ENCODE measurements around the gene RASL11A. TPM values are rescaled to one million over a fixed set of nuclear protein-coding genes. Genes with fewer than 3 reads are reported as not detected.
"Not testable (repeated sequence)": the region's sequence is repeated elsewhere in the genome, so short reads cannot be mapped to it uniquely, and the experiment has no call there.

The RASL11A gene
- total RNA-seq, 1 donor from 2014 or later: 5.7 TPM

GRCh38 chr13:27309401-27309958, 38.9 kb downstream of the RASL11A start:
- Histone ChIP-seq H3K36me3 (ENCODE audit: control insufficient read depth in 3 of 3, insufficient read depth in 3 of 3, low read length in 3 of 3) (no peaks in the 10 kb centered on the region), H3K4me1 (ENCODE audit: control insufficient read depth in 3 of 3, insufficient read depth in 3 of 3, low read length in 3 of 3) (no peaks in the 10 kb centered on the region), H3K9me3 (ENCODE audit: control insufficient read depth in 3 of 3, low read length in 3 of 3) (no peaks in the 10 kb centered on the region), H3K27me3 (ENCODE audit: control insufficient read depth in 3 of 3, insufficient read depth in 3 of 3, low read length in 3 of 3) (no peaks in the 10 kb centered on the region), H3K9ac (ENCODE audit: low read depth in 1 of 3, low read length in 3 of 3) (no peak overlapping the region), H3K4me3 (ENCODE audit: low read length in 3 of 3) (no peak overlapping the region), H3K27ac (ENCODE audit: low read depth, low read length) (no peak overlapping the region)

DNA sequence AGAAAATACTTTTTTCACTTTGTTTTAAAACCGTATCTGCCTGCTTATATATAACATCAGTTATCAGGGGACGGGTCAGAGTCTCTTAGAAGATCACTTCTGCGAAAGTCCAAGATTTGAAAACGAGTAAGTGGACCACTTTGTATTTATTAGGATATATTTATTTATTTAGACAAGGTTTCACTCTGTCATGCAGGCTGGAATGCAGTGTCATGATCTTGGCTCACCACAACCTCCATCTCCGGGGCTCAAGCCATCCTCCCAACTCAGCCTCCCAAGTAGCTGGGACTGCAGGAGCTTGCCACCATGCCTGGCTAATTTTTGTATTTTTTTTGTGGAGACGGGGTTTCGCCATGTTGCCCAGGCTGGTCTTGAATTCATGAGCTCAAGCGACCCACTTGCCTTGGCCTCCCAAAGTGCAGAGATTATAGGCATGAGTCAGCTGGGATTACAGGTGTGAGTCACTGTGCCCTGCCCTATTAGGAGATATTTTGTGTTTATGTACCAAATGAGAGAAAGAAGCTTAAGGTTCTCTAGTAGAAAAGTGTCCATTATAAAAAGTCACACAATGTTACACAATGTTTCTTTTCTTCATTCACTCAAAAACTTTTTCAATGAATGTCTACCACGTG, 39.5 kb downstream of the RASL11A start:
- Histone ChIP-seq H3K9ac (ENCODE audit: low read depth in 1 of 3, low read length in 3 of 3) (no peak overlapping the region), H3K27me3 (ENCODE audit: control insufficient read depth in 3 of 3, insufficient read depth in 3 of 3, low read length in 3 of 3) (no peaks in the 10 kb centered on the region), H3K4me3 (ENCODE audit: low read length in 3 of 3) (no peak overlapping the region), H3K36me3 (ENCODE audit: control insufficient read depth in 3 of 3, insufficient read depth in 3 of 3, low read length in 3 of 3) (no peaks in the 10 kb centered on the region), H3K9me3 (ENCODE audit: control insufficient read depth in 3 of 3, low read length in 3 of 3) (no peaks in the 10 kb centered on the region), H3K27ac (ENCODE audit: low read depth, low read length) (no peak overlapping the region), H3K4me1 (ENCODE audit: control insufficient read depth in 3 of 3, insufficient read depth in 3 of 3, low read length in 3 of 3) (no peaks in the 10 kb centered on the region)

DNA sequence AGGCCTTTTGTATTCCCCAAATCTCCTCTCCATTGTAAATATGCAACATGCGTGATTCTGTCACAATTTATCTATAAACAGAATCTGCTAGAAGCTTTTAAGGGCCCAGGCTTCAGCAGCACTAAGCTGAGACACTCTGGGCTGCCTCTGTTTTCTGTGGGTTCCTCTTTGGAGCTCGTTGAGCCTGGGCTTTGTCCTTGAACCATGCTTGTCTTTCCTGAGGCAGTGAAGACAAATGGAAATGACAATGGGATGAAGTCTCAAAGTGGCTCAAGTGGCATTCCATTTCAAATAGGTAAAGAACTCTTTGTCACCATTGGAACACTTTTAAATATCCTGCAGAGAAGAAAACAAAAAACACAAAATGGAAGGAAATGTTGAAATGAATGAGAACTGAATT, 40.3 kb downstream of the RASL11A start:
- H3K36me3 ChIP-seq (ENCODE audit: control insufficient read depth in 3 of 3, insufficient read depth in 3 of 3, low read length in 3 of 3): no peaks in the 10 kb centered on the region
- H3K9ac ChIP-seq (ENCODE audit: low read depth in 1 of 3, low read length in 3 of 3): no peak overlapping the region
- H3K27me3 ChIP-seq (ENCODE audit: control insufficient read depth in 3 of 3, insufficient read depth in 3 of 3, low read length in 3 of 3): no peaks in the 10 kb centered on the region
- no peak overlapping the region for H3K27ac ChIP-seq (ENCODE audit: low read depth, low read length)
- H3K9me3 ChIP-seq (ENCODE audit: control insufficient read depth in 3 of 3, low read length in 3 of 3): no peaks in the 10 kb centered on the region
- H3K4me1 ChIP-seq (ENCODE audit: control insufficient read depth in 3 of 3, insufficient read depth in 3 of 3, low read length in 3 of 3): no peaks in the 10 kb centered on the region
- H3K4me3 ChIP-seq (ENCODE audit: low read length in 3 of 3): no peak overlapping the region

- Histone ChIP-seq H3K27ac (ENCODE audit: low read depth, low read length) (no peak overlapping the region), H3K36me3 (ENCODE audit: control insufficient read depth in 3 of 3, insufficient read depth in 3 of 3, low read length in 3 of 3) (no peaks in the 10 kb centered on the region), H3K9ac (ENCODE audit: low read depth in 1 of 3, low read length in 3 of 3) (no peak overlapping the region), H3K27me3 (ENCODE audit: control insufficient read depth in 3 of 3, insufficient read depth in 3 of 3, low read length in 3 of 3) (peaks cover 0 to 2% (median 0%) of the 10 kb centered on the region in 3 donors), H3K4me1 (ENCODE audit: control insufficient read depth in 3 of 3, insufficient read depth in 3 of 3, low read length in 3 of 3) (no peaks in the 10 kb centered on the region), H3K9me3 (ENCODE audit: control insufficient read depth in 3 of 3, low read length in 3 of 3) (no peaks in the 10 kb centered on the region), H3K4me3 (ENCODE audit: low read length in 3 of 3) (no peak overlapping the region)
Observed at GRCh38 chr13:27311518-27312210, 41.0 kb downstream of the RASL11A start.

- H3K4me3 ChIP-seq (ENCODE audit: low read length in 3 of 3): no peak overlapping the region
Observed at GRCh38 chr13:27313770-27314169, 43.1 kb downstream of the RASL11A start.

GRCh38 chr13:27319404-27319803, 48.8 kb downstream of the RASL11A start:
- Histone ChIP-seq H3K9me3 (ENCODE audit: control insufficient read depth in 3 of 3, low read length in 3 of 3) (no peaks in the 10 kb centered on the region), H3K9ac (ENCODE audit: low read depth in 1 of 3, low read length in 3 of 3) (no peak overlapping the region), H3K4me3 (ENCODE audit: low read length in 3 of 3) (no peak overlapping the region), H3K36me3 (ENCODE audit: control insufficient read depth in 3 of 3, insufficient read depth in 3 of 3, low read length in 3 of 3) (no peaks in the 10 kb centered on the region), H3K27me3 (ENCODE audit: control insufficient read depth in 3 of 3, insufficient read depth in 3 of 3, low read length in 3 of 3) (peaks cover 0 to 6% (median 5%) of the 10 kb centered on the region in 3 donors), H3K4me1 (ENCODE audit: control insufficient read depth in 3 of 3, insufficient read depth in 3 of 3, low read length in 3 of 3) (no peaks in the 10 kb centered on the region), H3K27ac (ENCODE audit: low read depth, low read length) (no peak overlapping the region)

More at GRCh38 chr13:27313770-27314169, 43.1 kb downstream of the RASL11A start:
- Histone ChIP-seq H3K9ac (ENCODE audit: low read depth in 1 of 3, low read length in 3 of 3) (no peak overlapping the region), H3K4me1 (ENCODE audit: control insufficient read depth in 3 of 3, insufficient read depth in 3 of 3, low read length in 3 of 3) (no peaks in the 10 kb centered on the region), H3K9me3 (ENCODE audit: control insufficient read depth in 3 of 3, low read length in 3 of 3) (no peaks in the 10 kb centered on the region), H3K27ac (ENCODE audit: low read depth, low read length) (no peak overlapping the region), H3K36me3 (ENCODE audit: control insufficient read depth in 3 of 3, insufficient read depth in 3 of 3, low read length in 3 of 3) (no peaks in the 10 kb centered on the region), H3K27me3 (ENCODE audit: control insufficient read depth in 3 of 3, insufficient read depth in 3 of 3, low read length in 3 of 3) (peaks cover 0 to 5% (median 0%) of the 10 kb centered on the region in 3 donors)

DNA sequence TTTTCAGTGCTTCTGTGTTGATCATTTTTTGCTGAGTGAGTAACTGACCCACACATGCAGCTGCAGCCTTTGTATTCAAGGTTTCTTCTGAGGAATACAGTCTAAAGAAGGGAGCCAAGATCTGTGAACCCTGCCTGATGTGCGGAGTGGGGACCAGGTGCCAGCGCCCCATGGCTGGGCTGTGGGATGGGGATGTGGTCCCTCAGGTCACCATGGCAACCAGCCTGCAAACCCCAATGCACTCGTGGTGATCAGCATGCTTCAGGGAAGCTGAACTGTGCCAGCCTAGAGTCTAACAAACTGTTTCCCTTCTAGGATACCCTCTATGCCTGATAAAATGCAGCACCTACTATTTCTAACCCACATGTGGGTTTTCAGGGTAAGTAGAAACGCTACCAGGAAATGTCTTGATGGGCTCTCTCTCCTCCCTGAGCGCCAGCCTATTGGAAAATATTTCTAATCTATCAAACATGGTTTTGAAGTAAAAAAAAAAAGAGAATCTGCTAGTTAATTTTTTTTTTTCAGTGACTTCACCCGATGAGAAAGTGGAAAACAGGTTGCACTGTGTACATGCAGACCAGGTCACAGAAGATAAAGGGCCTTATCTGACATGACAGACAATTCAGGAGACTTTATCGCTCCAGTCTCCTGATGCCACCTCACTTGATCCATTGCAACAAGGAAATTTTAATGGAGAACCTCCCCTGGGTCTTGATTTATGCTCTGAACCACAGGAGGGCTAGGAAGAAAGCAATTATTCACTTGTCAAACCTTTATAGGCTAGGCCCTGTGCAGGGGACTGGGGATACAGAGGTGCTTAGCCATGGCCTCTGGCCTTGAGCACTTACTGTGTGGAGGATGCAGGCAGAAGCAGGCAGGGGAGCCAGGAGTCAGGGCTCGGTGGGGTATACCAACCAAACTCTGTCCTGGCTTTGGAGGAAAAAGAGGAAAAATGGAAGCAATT, 51.1 kb downstream of the RASL11A start:
- no peaks in the 10 kb centered on the region for H3K36me3 ChIP-seq (ENCODE audit: control insufficient read depth in 3 of 3, insufficient read depth in 3 of 3, low read length in 3 of 3)
- H3K27ac ChIP-seq (ENCODE audit: low read depth, low read length): no peak overlapping the region
- H3K27me3 ChIP-seq (ENCODE audit: control insufficient read depth in 3 of 3, insufficient read depth in 3 of 3, low read length in 3 of 3): peaks cover 0 to 6% (median 2%) of the 10 kb centered on the region in 3 donors
- no peak overlapping the region for H3K9ac ChIP-seq (ENCODE audit: low read depth in 1 of 3, low read length in 3 of 3)
- H3K4me1 ChIP-seq (ENCODE audit: control insufficient read depth in 3 of 3, insufficient read depth in 3 of 3, low read length in 3 of 3): no peaks in the 10 kb centered on the region
- no peaks in the 10 kb centered on the region for H3K9me3 ChIP-seq (ENCODE audit: control insufficient read depth in 3 of 3, low read length in 3 of 3)
- no peak overlapping the region for H3K4me3 ChIP-seq (ENCODE audit: low read length in 3 of 3)

DNA sequence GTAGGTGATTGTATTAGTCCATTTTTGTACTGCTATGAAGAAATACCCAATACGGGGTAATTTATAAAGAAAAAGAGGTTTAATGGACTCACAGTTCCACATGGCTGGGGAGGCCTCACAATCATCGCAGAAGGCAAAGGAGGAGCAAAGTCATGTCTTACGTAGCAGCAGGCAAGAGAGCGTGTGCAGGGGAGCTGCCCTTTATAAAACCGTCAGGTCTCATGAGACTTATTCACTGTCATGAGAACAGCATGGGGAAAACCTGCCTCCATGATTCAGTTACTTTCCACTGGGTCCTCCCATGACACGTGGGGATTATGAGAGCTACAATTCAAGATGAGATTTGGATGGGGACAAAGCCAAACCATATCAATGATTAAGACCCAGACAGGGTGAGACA, 51.8 kb downstream of the RASL11A start:
- not testable (repeated sequence) for H3K27me3 ChIP-seq (ENCODE audit: control insufficient read depth in 3 of 3, insufficient read depth in 3 of 3, low read length in 3 of 3); H3K4me1 ChIP-seq (ENCODE audit: control insufficient read depth in 3 of 3, insufficient read depth in 3 of 3, low read length in 3 of 3); H3K36me3 ChIP-seq (ENCODE audit: control insufficient read depth in 3 of 3, insufficient read depth in 3 of 3, low read length in 3 of 3); H3K9ac ChIP-seq (ENCODE audit: low read depth in 1 of 3, low read length in 3 of 3); H3K27ac ChIP-seq (ENCODE audit: low read depth, low read length); H3K4me3 ChIP-seq (ENCODE audit: low read length in 3 of 3); H3K9me3 ChIP-seq (ENCODE audit: control insufficient read depth in 3 of 3, low read length in 3 of 3)
